Activated naive CD4-positive, alpha-beta T cell (primary cell): ENCODE results near the gene TSPAN18.

ENCODE experiments used
- DNase-seq, 4 experiments: peaks; one replicate each; lab custom pipeline; 2025; lab: John Stamatoyannopoulos, UW

TSPAN18 gene

DNA sequence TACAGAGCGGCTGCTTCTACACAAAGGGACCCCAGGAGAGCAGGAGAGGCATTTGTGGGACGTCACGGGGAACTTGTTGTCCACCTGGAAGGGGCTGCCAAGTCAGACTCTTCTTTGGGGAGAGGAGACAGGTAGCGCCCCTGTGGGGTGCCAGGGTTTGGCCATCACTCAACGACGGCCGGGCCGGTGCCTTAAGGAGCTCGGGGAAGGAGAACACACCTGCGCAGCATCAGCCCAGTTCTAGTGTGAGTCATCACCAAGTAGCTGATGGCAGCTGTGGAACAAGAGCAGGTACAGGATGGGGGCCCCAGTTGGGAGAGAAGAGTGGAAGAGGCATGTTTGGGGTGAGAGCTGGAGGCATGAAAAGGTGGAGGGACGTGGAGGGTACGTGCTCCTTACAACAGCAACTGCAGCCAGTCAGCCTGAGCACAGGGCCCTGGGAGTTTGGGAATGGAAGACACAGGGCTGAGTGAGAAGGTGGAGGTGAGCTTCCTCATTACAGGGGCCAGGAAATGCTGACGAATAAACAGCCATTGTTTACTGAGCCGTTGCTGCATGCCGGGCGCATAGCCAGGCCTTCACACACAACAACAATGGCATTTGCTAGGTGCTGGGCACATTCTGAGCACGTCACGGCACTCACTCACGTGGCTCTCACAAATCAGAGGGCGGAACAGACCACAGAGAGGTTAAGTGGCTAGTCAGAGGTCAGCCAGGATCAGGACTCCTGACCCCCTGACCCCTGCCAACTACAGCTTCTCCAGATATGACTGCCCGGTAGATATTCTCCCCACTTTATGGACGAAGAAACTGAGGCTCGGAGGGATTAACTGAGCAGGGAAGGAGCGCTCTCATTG, 253.0 kb downstream of the TSPAN18 start:
- no peak for DNase-seq

DNA sequence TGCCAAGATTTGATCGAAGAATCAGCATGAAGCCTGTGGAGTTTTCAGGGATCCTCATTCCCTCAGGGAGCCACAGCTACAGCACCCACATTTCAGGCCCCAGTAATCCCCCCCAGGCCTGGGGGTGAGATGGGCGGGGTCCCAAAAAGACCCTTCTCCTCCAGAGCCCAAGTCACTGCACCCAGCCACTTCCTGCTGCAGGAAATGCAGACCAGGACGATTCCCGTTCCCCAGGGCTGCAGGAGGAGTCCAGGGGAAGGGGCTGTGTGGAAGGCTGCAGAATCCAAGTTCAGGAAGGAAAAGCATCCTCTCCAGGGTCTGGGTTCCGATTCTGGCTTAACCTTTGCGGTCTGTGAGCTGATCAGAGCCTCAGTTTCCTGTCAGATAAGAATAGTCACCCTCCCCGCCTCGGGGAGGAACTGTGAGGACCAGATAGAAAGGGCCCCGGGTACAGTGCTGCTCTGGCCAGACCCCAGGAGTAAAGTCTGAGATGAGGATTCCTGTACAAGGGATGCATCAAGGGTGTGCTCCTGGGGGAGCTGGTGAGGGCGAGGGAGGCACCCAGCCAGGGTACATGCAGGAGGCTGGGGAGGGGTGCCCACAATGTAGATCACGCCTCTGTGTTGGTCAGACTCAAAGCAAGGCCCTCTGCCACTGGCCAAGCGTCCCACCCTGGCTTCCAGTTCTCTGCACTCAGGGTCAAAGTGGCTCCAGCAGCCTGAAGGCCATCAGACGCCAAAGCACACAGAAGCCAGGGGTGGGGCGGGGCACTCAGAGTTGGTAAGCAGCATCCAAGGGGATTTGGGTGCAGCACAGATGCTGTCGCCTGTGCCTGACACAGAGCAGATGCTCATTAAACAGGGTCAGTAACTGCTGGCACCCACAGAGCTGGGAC, 254.0 kb downstream of the TSPAN18 start:
- DNase-seq = no peak
